ENCODE results near the gene DCAF6.

- TF ChIP-seq TAF1 (IDR thresholded peaks at IDR 0.05; ENCODE audit: borderline replicate concordance, low read depth, low read length) (no peak), POLR2A (IDR thresholded peaks at IDR 0.05; ENCODE audit: low read depth, low read length) (no peak)
These were observed 143.3 kb downstream of the DCAF6 start for GRCh38 chr1:168079761-168080160.
